Large intestine (tissue), 3 donors: ENCODE results near the gene PLCG2. TPM values are rescaled to one million over a fixed set of nuclear protein-coding genes. Genes with fewer than 3 reads are reported as not detected.
A peak's percentile ranks its signal among the peaks of the same experiment; 100 is the strongest.

Experiments used
- DNase-seq, 2 donors: peaks; one replicate each; pipeline versions ENCODE4 v3.0.0 to v3.0.0-alpha.2; 2013
- H3K27ac ChIP-seq: one replicate; pipeline ENCODE4 v1.5.1; 2013; ENCODE audit warnings: low read length
- H3K27me3 ChIP-seq: 2 replicates; pipeline ENCODE4 v1.6.1; 2013; ENCODE audit warnings: low read length; ENCODE audit not compliant: control insufficient read depth, insufficient read depth
- H3K36me3 ChIP-seq: 2 replicates; pipeline ENCODE4 v1.6.1; 2013; ENCODE audit warnings: low read length; ENCODE audit not compliant: control insufficient read depth, insufficient read depth
- H3K4me1 ChIP-seq: one replicate; pipeline ENCODE4 v1.6.1; 2013; ENCODE audit warnings: low read length; ENCODE audit not compliant: control insufficient read depth, insufficient read depth
- H3K4me3 ChIP-seq: one replicate; pipeline ENCODE4 v1.5.1; 2013; ENCODE audit warnings: low read length
- H3K9me3 ChIP-seq: one replicate; pipeline ENCODE4 v1.6.1; 2013; ENCODE audit warnings: mild to moderate bottlenecking, low read depth, low read length, moderate library complexity; ENCODE audit not compliant: control insufficient read depth
- WGBS: methylation state at CpG from one replicate; pipeline ENCODE4 v1.1.5; 2013; ENCODE audit warnings: low lambda C conversion rate; ENCODE audit not compliant: insufficient coverage; 5-methylcytosine and 5-hydroxymethylcytosine counted together
- polyA plus RNA-seq: library from polyadenylated mRNA; unstranded; fragments of 120-200 nt; gene quantifications from one replicate; pipeline ENCODE4 v1.2.1, GENCODE V29; 2013

PLCG2 gene
- polyA plus RNA-seq, 1 donor = 20.4 TPM

- 20% methylated on average over 2 of the region's 16 CpGs for WGBS
- Histone ChIP-seq H3K27ac (no peak overlapping the region), H3K27me3 (no peaks in the 10 kb centered on the region), H3K4me1 (no peaks in the 10 kb centered on the region), H3K36me3 (no peaks in the 10 kb centered on the region), H3K4me3 (no peak overlapping the region), H3K9me3 (no peaks in the 10 kb centered on the region)
- peak in 1 of 2 donors; percentile 53 for DNase-seq
Measured at GRCh38 chr16:81888520-81889394, 109.7 kb downstream of the PLCG2 start.

GRCh38 chr16:81891736-81892364 lies 112.8 kb downstream of the PLCG2 start:
- H3K36me3 ChIP-seq = peaks cover 2% of the 10 kb centered on the region
- H3K27me3 ChIP-seq = no peaks in the 10 kb centered on the region
- no peak for DNase-seq
- no peaks in the 10 kb centered on the region for H3K4me1 ChIP-seq
- no CpG with 5 or more reads among the region's 6 CpGs for WGBS
- no peak overlapping the region for H3K27ac ChIP-seq
- no peaks in the 10 kb centered on the region for H3K9me3 ChIP-seq
- H3K4me3 ChIP-seq = no peak overlapping the region

- Histone ChIP-seq H3K27me3 (no peaks in the 10 kb centered on the region), H3K36me3 (peaks cover 2% of the 10 kb centered on the region), H3K27ac (no peak overlapping the region), H3K4me1 (no peaks in the 10 kb centered on the region), H3K4me3 (no peak overlapping the region), H3K9me3 (no peaks in the 10 kb centered on the region)
- 67% methylated on average over 1 of the region's 12 CpGs for WGBS
- no peak for DNase-seq
Measured at GRCh38 chr16:81894592-81894991, 115.5 kb downstream of the PLCG2 start.

GRCh38 chr16:81896902-81897301 lies 117.8 kb downstream of the PLCG2 start:
- Histone ChIP-seq H3K27ac (no peak overlapping the region), H3K27me3 (no peaks in the 10 kb centered on the region), H3K36me3 (peaks cover 2% of the 10 kb centered on the region), H3K4me1 (no peaks in the 10 kb centered on the region), H3K9me3 (no peaks in the 10 kb centered on the region), H3K4me3 (no peak overlapping the region)
- DNase-seq = no peak
- no CpG with 5 or more reads among the region's 3 CpGs for WGBS

GRCh38 chr16:81899601-81900000 lies 120.5 kb downstream of the PLCG2 start:
- no peaks in the 10 kb centered on the region for H3K4me1 ChIP-seq
- H3K27ac ChIP-seq = no peak overlapping the region
- peaks cover 4% of the 10 kb centered on the region for H3K9me3 ChIP-seq
- no peak overlapping the region for H3K4me3 ChIP-seq
- no CpG with 5 or more reads among the region's 6 CpGs for WGBS
- no peaks in the 10 kb centered on the region for H3K27me3 ChIP-seq
- H3K36me3 ChIP-seq = peaks cover 2% of the 10 kb centered on the region
- no peak for DNase-seq

GRCh38 chr16:81900014-81900413 lies 120.9 kb downstream of the PLCG2 start:
- Histone ChIP-seq H3K4me1 (no peaks in the 10 kb centered on the region), H3K9me3 (peaks cover 4% of the 10 kb centered on the region), H3K4me3 (no peak overlapping the region), H3K27ac (no peak overlapping the region), H3K36me3 (peaks cover 2% of the 10 kb centered on the region), H3K27me3 (no peaks in the 10 kb centered on the region)
- WGBS = 83% methylated on average over 1 of the region's 3 CpGs
- no peak for DNase-seq

GRCh38 chr16:81900456-81900855 lies 121.4 kb downstream of the PLCG2 start:
- peaks cover 2% of the 10 kb centered on the region for H3K36me3 ChIP-seq
- DNase-seq = no peak
- H3K27me3 ChIP-seq = no peaks in the 10 kb centered on the region
- no peaks in the 10 kb centered on the region for H3K4me1 ChIP-seq
- no peak overlapping the region for H3K4me3 ChIP-seq
- H3K27ac ChIP-seq = no peak overlapping the region
- WGBS = no CpG with 5 or more reads among the region's 17 CpGs
- peaks cover 4% of the 10 kb centered on the region for H3K9me3 ChIP-seq

- no peak for DNase-seq
- no peaks in the 10 kb centered on the region for H3K27me3 ChIP-seq
- no peak overlapping the region for H3K4me3 ChIP-seq
- no peaks in the 10 kb centered on the region for H3K4me1 ChIP-seq
- WGBS = 82% methylated on average over 3 of the region's 6 CpGs
- peaks cover 4% of the 10 kb centered on the region for H3K9me3 ChIP-seq
- H3K36me3 ChIP-seq = no peaks in the 10 kb centered on the region
- H3K27ac ChIP-seq = no peak overlapping the region
Measured at GRCh38 chr16:81901484-81901883, 122.4 kb downstream of the PLCG2 start.

GRCh38 chr16:81902025-81902424 lies 122.9 kb downstream of the PLCG2 start:
- H3K27me3 ChIP-seq = no peaks in the 10 kb centered on the region
- H3K27ac ChIP-seq = no peak overlapping the region
- H3K9me3 ChIP-seq = peaks cover 4% of the 10 kb centered on the region
- DNase-seq = no peak
- H3K36me3 ChIP-seq = no peaks in the 10 kb centered on the region
- H3K4me3 ChIP-seq = no peak overlapping the region
- WGBS = 100% methylated on average over 2 of the region's 9 CpGs
- H3K4me1 ChIP-seq = no peaks in the 10 kb centered on the region

GRCh38 chr16:81904320-81904719 lies 125.2 kb downstream of the PLCG2 start:
- no peaks in the 10 kb centered on the region for H3K4me1 ChIP-seq
- H3K27me3 ChIP-seq = no peaks in the 10 kb centered on the region
- no peak overlapping the region for H3K4me3 ChIP-seq
- no peak for DNase-seq
- WGBS = no CpG with 5 or more reads among the region's 8 CpGs
- H3K9me3 ChIP-seq = peaks cover 4% of the 10 kb centered on the region
- H3K36me3 ChIP-seq = no peaks in the 10 kb centered on the region
- H3K27ac ChIP-seq = no peak overlapping the region
